HG02981 (cell line): Measurements from ENCODE around the gene TRAK1.
"Not testable (repeated sequence)": the region's sequence is repeated elsewhere in the genome, so short reads cannot be mapped to it uniquely, and the experiment has no call there.

Experiments
- ATAC-seq: cut with Tn5 transposase; IDR thresholded peaks from one replicate; pipeline ENCODE4 v1.9.1; 2021; ENCODE audit warnings: mild to moderate bottlenecking, moderate library complexity; ENCODE audit not compliant: unreplicated experiment

The TRAK1 gene

GRCh38 chr3:42090973-42091731 lies at the start of gene TRAK1:
Gene TRAK1 (plus strand): TSS chr3:42091357. CDS start chr3:42091470, 113 bp downstream.
- no peak for ATAC-seq

GRCh38 chr3:42042747-42043098 lies 48.4 kb upstream of the TRAK1 start:
- ATAC-seq = no peak

DNA sequence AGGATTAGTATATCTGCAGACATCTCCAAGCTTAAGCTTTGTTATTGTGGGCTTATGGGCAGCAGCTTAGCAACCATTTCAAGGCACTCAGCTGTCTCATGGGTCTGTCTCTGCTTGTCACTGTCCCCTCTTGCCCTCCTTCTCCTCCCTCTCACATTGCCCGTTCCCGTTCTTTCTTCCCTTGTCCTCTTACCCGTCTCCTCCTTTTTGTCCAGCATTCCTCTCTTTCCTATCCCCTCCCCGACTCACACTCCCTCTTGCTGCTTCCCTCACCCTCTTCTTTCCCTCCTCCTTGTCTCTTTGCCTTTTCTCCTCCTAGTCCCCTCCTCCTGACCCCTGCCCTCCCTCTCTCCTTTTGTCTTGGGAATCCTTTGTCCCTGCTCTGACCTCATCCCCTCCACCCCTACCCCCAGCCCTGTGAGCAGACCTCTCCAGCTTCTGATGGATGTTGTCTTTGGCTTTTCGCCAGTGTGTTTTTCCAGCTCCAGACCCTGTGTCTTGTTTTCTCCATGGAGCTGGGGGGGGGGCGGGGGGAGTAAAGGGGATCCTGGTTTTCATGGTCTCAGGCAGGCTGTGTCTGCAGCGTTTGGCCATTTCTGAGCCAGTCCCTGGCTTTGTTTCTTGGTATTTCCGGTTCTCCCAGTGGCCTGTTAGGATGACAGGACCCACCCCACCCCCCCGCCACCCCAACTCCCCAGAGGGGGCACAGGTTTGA lies 47.9 kb upstream of the TRAK1 start:
- no peak for ATAC-seq

DNA sequence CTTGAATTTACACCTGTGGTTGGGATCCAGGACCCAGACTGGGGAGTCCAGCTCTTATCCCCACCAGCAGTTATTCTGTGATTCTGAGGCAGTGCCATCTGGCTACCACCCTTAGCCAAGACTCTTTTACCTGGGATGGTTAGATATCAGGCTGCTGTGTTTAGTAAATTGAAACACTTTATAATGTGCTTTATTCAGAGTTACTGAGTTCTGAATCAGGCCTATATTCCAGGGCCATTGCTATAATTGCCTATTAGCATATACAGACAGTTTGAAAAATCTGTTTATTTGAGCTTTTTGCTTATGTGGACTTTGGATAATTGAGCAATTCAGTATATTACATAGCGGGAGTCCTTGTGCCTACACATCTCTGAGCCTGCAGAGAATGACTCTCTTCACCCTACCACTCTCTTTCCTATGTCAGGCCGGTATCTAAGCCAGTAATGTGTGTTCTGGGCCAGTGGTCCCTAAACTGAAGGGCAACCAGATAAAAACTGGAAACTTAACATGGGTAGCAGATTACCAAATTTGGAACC lies 45.4 kb upstream of the TRAK1 start:
- no peak for ATAC-seq

DNA sequence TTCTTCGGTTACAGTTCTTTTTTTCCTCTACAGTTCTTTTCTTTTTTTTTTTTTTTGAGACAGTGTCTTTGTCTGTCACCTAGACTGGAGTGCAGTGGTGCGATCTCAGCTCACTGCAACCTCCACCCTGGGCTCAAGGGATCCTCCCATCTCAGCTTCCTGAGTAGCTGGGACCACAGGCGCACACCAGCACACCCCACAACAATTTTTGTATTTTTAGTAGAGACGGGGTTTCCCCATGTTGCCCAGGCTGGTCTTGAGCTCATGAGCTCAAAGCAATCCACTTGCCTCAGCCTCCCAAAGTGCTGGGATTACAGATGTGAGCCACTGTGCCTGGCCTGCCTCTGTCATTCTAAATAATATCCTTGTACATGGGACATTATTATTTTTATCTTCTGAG lies 42.6 kb upstream of the TRAK1 start:
- ATAC-seq = not testable (repeated sequence)

GRCh38 chr3:42050126-42050525 lies 41.0 kb upstream of the TRAK1 start:
- ATAC-seq = no peak

DNA sequence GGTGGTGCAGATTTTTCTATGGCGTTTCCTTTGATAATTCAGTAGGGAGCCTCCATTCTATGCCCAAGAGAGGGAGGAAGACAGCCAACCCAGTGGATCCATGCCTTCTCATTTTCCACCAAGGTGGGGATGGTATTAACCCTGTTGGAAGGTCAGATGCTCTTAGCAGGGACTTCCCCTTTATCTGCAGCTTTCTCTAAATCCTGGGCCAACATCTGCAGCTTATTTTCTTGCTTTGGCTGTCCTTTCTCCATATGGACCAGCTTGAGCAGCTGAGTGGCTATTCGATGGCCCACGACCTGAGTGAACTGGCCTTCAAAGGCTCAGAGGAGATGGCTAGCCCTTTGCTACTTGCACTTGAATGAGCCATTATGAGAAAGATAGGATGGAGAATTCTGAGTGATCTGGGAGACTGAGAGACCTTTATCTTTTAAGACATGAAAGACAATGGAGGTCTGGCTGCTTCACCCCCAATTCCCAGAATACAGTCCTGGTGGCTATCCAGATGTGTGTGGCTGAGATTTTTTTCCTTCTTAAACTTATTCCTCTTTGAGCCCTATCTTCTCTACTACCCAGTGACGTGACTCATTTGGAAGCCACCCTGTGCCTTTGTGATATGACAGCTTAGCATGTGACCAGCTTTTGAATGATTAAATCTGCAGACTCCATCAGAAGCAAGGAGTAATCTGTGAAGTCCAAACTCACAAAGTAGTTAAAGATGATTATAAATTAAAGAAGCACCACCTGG lies 39.6 kb upstream of the TRAK1 start:
- peak; percentile 40 for ATAC-seq

DNA sequence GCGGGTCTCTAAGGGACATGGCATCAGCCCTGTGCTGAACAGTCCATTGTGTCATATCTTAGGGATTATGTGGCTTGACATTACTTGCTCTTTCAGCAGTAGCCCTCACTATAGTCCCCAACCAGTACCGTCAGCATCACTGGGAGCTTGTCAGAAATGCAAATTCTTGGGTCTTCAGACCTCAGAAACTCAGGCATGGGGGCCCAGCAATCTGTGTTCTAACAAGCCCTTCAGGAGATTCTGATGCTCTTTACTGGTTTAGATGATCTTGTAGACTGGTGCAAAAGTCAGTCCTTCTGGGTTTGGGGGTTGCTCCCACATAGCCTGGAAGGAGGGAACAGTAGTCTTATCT lies 39.0 kb upstream of the TRAK1 start:
- ATAC-seq = peak; percentile 73

GRCh38 chr3:42052484-42053351 lies 38.4 kb upstream of the TRAK1 start:
- no peak for ATAC-seq

GRCh38 chr3:42053476-42053875 lies 37.7 kb upstream of the TRAK1 start:
- ATAC-seq = no peak

DNA sequence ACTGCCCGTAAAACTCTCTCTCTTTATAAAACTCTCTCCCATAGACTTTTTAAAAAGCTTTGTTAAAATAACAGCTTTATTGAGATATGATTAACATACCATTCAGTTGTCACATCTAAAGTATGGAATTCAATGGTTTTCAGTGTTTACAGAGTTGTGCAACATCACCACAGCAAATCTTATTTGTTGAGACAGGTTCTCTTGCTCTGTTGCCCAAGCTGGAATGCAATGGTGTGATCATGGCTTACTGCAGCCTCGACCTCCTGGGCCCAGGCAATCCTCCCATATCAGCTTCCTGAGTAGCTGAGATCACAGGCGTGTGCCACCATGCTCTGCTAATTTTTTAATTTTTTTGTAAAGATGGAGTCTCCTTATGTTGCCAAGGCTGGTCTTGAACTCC lies 35.9 kb upstream of the TRAK1 start:
- ATAC-seq = no peak

GRCh38 chr3:42056840-42057239 lies 34.3 kb upstream of the TRAK1 start:
- no peak for ATAC-seq

GRCh38 chr3:42057561-42058211 lies 33.5 kb upstream of the TRAK1 start:
- peak; percentile 86 for ATAC-seq

- ATAC-seq = no peak
These were observed 30.0 kb upstream of the TRAK1 start for GRCh38 chr3:42061025-42061712.

DNA sequence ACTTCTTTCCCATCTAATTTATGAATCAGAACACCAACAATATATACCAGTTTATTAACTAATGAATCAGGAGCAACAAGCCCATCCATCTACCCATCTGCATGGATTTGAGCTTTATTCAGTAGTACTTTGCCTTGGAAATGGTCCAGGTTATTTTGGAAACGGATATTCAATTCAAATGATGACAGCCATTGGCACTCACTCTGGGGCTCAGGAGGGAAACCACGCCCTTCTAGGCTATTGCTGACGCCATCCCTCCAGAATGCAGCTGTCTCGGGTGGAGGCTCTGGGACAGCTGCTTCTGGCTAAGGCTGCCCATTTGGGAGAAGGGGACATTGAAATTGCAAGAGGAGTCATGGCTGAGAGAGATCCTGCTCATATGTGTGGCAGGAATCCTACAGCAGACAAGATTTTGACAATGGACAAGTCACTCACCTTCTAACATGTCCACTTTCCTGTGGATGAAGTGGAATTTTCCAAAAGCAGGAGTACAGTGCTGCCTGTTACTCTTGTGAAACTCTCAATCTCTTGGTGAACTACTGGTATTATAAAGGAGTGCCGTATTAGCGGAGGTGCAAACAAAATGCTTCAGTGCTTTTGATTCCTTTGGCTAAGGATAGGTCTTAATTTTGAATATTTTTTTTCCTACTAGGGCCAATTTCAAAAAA lies 29.3 kb upstream of the TRAK1 start:
- ATAC-seq = no peak

DNA sequence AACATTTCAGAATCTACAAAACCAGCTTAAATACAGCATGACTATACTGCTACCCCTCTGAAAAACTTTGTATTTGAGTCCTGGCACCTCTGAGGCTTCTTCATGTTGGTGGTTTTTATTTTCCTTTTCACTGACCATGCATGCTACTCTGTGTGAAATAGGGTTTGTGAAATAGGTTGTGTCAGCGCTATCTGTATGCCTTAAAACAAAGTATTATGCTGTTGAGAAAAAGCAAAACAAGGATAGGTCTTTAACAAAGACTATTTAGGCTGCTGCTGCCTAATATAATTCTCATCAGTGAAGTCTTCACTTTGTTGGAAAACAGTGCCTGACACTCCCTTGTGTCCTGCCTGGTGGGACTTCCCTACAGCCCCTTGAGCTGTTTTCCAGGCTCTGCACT lies 28.7 kb upstream of the TRAK1 start:
- ATAC-seq = no peak

GRCh38 chr3:42063888-42064287 lies 27.3 kb upstream of the TRAK1 start:
- no peak for ATAC-seq

- ATAC-seq = peak; percentile 57
These were observed 24.5 kb upstream of the TRAK1 start for GRCh38 chr3:42066516-42067181.
